ENCODE measurements around the gene RFX1. TPM values are rescaled to one million over a fixed set of nuclear protein-coding genes. Genes with fewer than 3 reads are reported as not detected.

RFX1 gene
- total RNA-seq, 1 experiment from 2014 or later: 25.5 TPM

DNA sequence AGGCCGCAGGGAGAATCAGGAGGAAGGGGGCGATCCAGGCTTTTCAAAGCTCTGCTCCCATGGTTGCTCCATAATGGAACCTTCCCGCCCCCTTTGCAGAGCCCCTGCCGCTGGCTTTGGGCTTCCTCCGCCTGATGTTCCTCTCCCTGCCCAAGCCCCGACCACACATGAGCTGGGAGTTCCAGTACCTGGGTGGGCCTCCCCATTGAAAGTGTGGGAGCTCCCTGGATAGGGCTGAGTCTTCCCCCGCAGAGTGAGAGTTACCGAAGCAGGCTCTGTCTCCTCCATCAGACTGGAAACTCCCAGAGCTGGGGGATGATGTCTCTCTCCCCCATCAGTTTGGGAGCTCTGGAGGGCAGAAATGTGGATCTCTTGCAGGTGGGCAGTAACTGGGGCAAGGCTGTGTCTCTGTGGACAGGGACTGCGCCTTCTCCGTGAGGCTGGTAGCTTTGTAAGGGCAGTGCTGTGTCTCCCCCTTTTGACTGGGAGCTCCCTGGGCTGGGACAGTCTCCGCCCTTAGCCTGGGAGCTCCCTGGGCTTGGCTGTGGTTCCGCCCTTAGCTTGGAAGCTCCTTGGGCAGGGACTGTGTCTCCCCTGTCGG, 53.1 kb downstream of the RFX1 start:
- TF ChIP-seq EZH2 (IDR thresholded peaks at IDR 0.05; ENCODE audit: low read depth): no peak
- TF ChIP-seq, protein P1, sequence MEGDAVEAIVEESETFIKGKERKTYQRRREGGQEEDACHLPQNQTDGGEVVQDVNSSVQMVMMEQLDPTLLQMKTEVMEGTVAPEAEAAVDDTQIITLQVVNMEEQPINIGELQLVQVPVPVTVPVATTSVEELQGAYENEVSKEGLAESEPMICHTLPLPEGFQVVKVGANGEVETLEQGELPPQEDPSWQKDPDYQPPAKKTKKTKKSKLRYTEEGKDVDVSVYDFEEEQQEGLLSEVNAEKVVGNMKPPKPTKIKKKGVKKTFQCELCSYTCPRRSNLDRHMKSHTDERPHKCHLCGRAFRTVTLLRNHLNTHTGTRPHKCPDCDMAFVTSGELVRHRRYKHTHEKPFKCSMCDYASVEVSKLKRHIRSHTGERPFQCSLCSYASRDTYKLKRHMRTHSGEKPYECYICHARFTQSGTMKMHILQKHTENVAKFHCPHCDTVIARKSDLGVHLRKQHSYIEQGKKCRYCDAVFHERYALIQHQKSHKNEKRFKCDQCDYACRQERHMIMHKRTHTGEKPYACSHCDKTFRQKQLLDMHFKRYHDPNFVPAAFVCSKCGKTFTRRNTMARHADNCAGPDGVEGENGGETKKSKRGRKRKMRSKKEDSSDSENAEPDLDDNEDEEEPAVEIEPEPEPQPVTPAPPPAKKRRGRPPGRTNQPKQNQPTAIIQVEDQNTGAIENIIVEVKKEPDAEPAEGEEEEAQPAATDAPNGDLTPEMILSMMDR (conservative IDR thresholded peaks at IDR 0.05): no peak; the same call in 1 of the 2 replicates
- Histone ChIP-seq H3K79me2 (ENCODE audit: low read depth) (peaks cover 18% of the 10 kb centered on the region), H3K4me2 (peak overlapping the region; percentile 100), H3K4me1 (replicated peaks; ENCODE audit: insufficient read depth) (peaks cover 6% of the 10 kb centered on the region), H4K20me1 (ENCODE audit: insufficient read depth) (peaks cover 8% of the 10 kb centered on the region), H3K27me3 (ENCODE audit: insufficient read depth, low read depth) (no peaks in the 10 kb centered on the region), H3K9me2 (ENCODE audit: insufficient read depth) (no peaks in the 10 kb centered on the region), H3F3A (ENCODE audit: insufficient read depth, low read depth) (no peaks in the 10 kb centered on the region), H3K27ac (no peak overlapping the region), H2AFZ (no peak overlapping the region), H3K9me3 (ENCODE audit: insufficient read depth, low read depth) (no peaks in the 10 kb centered on the region), H3K4me3 (peak overlapping the region; percentile 82), H3K36me3 (ENCODE audit: low read depth) (0 out of 2 replicates have a peak, but pooled peaks cover 3% of the 10 kb centered on the region)
- ChIA-PET POLR2A (ENCODE audit: unreplicated experiment) (interaction anchor here (0.6 to 0.7 kb wide), 3 partner anchors 94 to 165 kb away, joined by 4 to 27 read pairs (median 4); no protein-coding TSS in a partner anchor), CTCF (interaction anchor here (0.6 to 1.1 kb wide), 4 partner anchors 90 to 350 kb away, joined by 3 to 7 read pairs (median 4); no protein-coding TSS in a partner anchor)
- DNase-seq: peak in 1 of 2 experiments; percentile 62
- intact Hi-C loops (cut with micrococcal nuclease; ENCODE audit: unreplicated experiment): loop anchor here (1.0 to 2.0 kb wide), 3 partner anchors 60 to 119 kb away; partner anchors contain the start of gene MISP3
- TSS peak; percentile 69 for BruUV-seq (replicated peaks)

DNA sequence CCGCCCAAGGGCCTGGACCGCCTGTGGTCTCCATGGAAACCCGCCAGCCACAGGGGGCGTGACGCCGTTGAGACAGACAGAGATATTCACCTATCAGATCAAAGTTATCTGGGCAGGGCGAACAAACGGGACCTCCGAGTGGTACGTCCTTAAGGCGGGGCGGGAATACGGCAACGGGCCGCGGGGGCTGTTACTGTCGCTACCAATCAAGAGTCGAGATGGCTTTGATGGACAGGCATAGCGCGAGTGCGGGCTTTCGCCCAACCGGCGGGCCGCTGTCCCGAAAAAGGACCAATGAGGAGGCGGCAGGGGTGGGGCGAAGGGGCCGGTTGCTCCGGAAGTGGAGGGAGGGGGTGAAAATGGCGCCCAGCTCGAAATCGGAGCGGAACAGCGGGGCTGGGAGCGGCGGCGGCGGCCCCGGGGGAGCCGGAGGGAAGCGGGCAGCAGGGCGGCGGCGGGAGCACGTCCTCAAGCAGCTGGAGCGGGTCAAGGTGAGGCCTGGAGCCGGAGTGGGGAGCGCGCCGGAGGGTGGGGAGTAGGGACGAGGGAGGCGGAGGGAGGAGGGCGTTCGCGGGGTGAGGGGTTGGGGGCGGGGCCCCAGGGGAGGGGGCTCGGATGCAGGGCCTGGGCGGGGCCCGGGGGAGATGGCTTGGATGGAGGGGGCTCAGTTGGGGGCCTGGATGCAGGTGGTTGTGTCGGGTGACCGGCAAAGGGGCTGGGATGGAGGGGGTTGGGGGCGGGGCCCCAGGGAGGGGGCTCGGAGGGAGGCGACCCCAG, 53.8 kb downstream of the RFX1 start, which contains the start of gene DCAF15:
Gene DCAF15, plus strand, starts transcription at position 356 of the 777 bp plus-strand sequence. Its CDS starts 4 bp downstream, at position 360.
- POLR2A ChIA-PET (ENCODE audit: unreplicated experiment): interaction anchor here (0.6 to 0.7 kb wide), 2 partner anchors 107 to 658 kb away, joined by 4 to 8 read pairs; no protein-coding TSS in a partner anchor
- BruUV-seq (replicated peaks): TSS peak; percentile 25

More for the DNA sequence above, 53.8 kb downstream of the RFX1 start, which contains the start of gene DCAF15:
- CTCF ChIA-PET: interaction anchor here (0.6 to 1.1 kb wide), 2 partner anchors 90 to 129 kb away, joined by 4 to 7 read pairs; no protein-coding TSS in a partner anchor
- H3K4me2 ChIP-seq: peak within 1 kb of the TSS; percentile 100
- TF ChIP-seq, protein P1 (conservative IDR thresholded peaks at IDR 0.05): no peak
- TF ChIP-seq EZH2 (IDR thresholded peaks at IDR 0.05; ENCODE audit: low read depth): no peak
- DNase-seq: peak; percentile 99
- no peaks in the 10 kb centered on the region for H3K9me3 ChIP-seq (ENCODE audit: insufficient read depth, low read depth)
- H3K4me1 ChIP-seq (replicated peaks; ENCODE audit: insufficient read depth): peaks cover 6% of the 10 kb centered on the region
- H3F3A ChIP-seq (ENCODE audit: insufficient read depth, low read depth): no peaks in the 10 kb centered on the region
- intact Hi-C loops (cut with micrococcal nuclease; ENCODE audit: unreplicated experiment): loop anchor here (2.0 kb wide), 2 partner anchors 60 to 72 kb away; no protein-coding TSS in a partner anchor
- peaks cover 18% of the 10 kb centered on the region for H3K79me2 ChIP-seq (ENCODE audit: low read depth)
- no peaks in the 10 kb centered on the region for H3K9me2 ChIP-seq (ENCODE audit: insufficient read depth)
- H4K20me1 ChIP-seq (ENCODE audit: insufficient read depth): peaks cover 8% of the 10 kb centered on the region
- peak within 1 kb of the TSS; percentile 82 for H3K4me3 ChIP-seq
- 0 out of 2 replicates have a peak, but pooled peaks cover 3% of the 10 kb centered on the region for H3K36me3 ChIP-seq (ENCODE audit: low read depth)
- peak within 1 kb of the TSS; percentile 85 for H2AFZ ChIP-seq
- H3K27ac ChIP-seq: no peak within 1 kb of the TSS
- H3K27me3 ChIP-seq (ENCODE audit: insufficient read depth, low read depth): no peaks in the 10 kb centered on the region

Measured in PC-9 (cell line).